HCT116 (cell line): ENCODE results near the gene TAOK3. TPM values are rescaled to one million over a fixed set of nuclear protein-coding genes. Genes with fewer than 3 reads are reported as not detected.
"Not testable (repeated sequence)": the region's sequence is repeated elsewhere in the genome, so short reads cannot be mapped to it uniquely, and the experiment has no call there.

Experiments
- ATAC-seq: fragments of 200-7000 bp; cut with Tn5 transposase; 2 replicates; pipeline ENCODE4 v1.9.1; 2020; ENCODE audit warnings: mild to moderate bottlenecking, moderate library complexity
- BruUV-seq: library from RNA; stranded (reverse); fragments of 400-500 nt; replicated peaks from 2 replicates; lab custom pipeline; 2021; lab: Mats Ljungman, UMichigan
- CTCF ChIA-PET: fragments of 300-600 bp; sonication (Branson Sonifier 250); formaldehyde crosslinking; loops from one replicate; lab custom pipeline; 2021; ENCODE audit warnings: antibody characterized with exemption; lab: Charles Lee
- POLR2A ChIA-PET: fragments of 300-600, 350-600 bp; sonication (Branson Sonifier 250); formaldehyde crosslinking; loops from one replicate; lab custom pipeline; 2021; ENCODE audit warnings: antibody characterized with exemption; lab: Charles Lee
- RAD21 ChIA-PET, 2 experiments: fragments of 300-600 bp; sonication (Branson Sonifier 250); formaldehyde crosslinking; loops; one replicate each; lab custom pipeline; 2023; ENCODE audit warnings: low total read pairs in 2 of 2; ENCODE audit not compliant: uncharacterized antibody in 2 of 2, unreplicated experiment in 2 of 2, low non-redundant PET in 1 of 2; lab: Charles Lee
- DNase-seq: peaks from one replicate; pipeline ENCODE4 v3.0.0-alpha.2; 2010; ENCODE audit warnings: low read depth, low spot score
- H2AFZ ChIP-seq: fragments of 200-600 bp; shearing (Covaris generic), sonication (generic); 2 replicates; pipeline ENCODE4 v1.6.1; 2017; ENCODE audit warnings: low read depth, mixed run types, mixed read lengths, antibody characterized with exemption, low read length; ENCODE audit not compliant: poor library complexity, severe bottlenecking
- H3K27ac ChIP-seq: 2 replicates; pipeline ENCODE4 v1.5.1; 2012; ENCODE audit warnings: low read depth, low read length
- H3K27me3 ChIP-seq: fragments of 200-600 bp; sonication (generic); 2 replicates; pipeline ENCODE4 v1.6.1; 2016; ENCODE audit warnings: mixed run types, low read length, mixed read lengths; ENCODE audit not compliant: insufficient read depth
- H3K36me3 ChIP-seq, 2 experiments: fragments of 200-500 bp in 1 of 2; fragments of 200-600 bp in 1 of 2; sonication (Bioruptor generic) in 1 of 2; sonication (generic) in 1 of 2; 2 replicates each; pipeline versions ENCODE4 v1.5.1 to v1.6.1; 2014 to 2016; ENCODE audit warnings: low read length in 2 of 2, inconsistent platforms in 1 of 2, mixed read lengths in 1 of 2, mixed run types in 1 of 2; ENCODE audit not compliant: insufficient read depth in 2 of 2, control insufficient read depth in 1 of 2
- H3K4me1 ChIP-seq, 2 experiments: fragments of 200-600 bp in 1 of 2; sonication (generic) in 1 of 2; 2 replicates each; pipeline versions ENCODE4 v1.5.1 to v1.6.1; 2012 to 2017; ENCODE audit warnings: low read length in 2 of 2, inconsistent platforms in 1 of 2, mild to moderate bottlenecking in 1 of 2, mixed read lengths in 1 of 2, mixed run types in 1 of 2, moderate library complexity in 1 of 2; ENCODE audit not compliant: insufficient read depth in 2 of 2, control insufficient read depth in 1 of 2
- H3K4me2 ChIP-seq: fragments of 200-600 bp; sonication (generic); 2 replicates; pipeline ENCODE4 v1.6.1; 2017; ENCODE audit warnings: mixed run types, low read length, mixed read lengths
- H3K4me3 ChIP-seq, 2 experiments: fragments of 200-600 bp in 1 of 2; sonication (generic) in 1 of 2; replicated peaks in 1 of 2; 2 replicates each; pipeline ENCODE4 v1.5.1; 2011 to 2016; ENCODE audit warnings: low read length in 2 of 2, control low read depth in 1 of 2, low read depth in 1 of 2, mild to moderate bottlenecking in 1 of 2, mixed read lengths in 1 of 2, mixed run types in 1 of 2
- H3K79me2 ChIP-seq: fragments of 200-600 bp; sonication (generic); 2 replicates; pipeline ENCODE4 v1.6.1; 2017; ENCODE audit warnings: mild to moderate bottlenecking, mixed run types, low read length, moderate library complexity, mixed read lengths; ENCODE audit not compliant: insufficient read depth
- H3K9ac ChIP-seq: fragments of 200-600 bp; sonication (generic); 2 replicates; pipeline ENCODE4 v1.6.1; 2016; ENCODE audit warnings: low read length, mixed read lengths
- H3K9me2 ChIP-seq: fragments of 200-600 bp; sonication (generic), shearing (Covaris generic); 2 replicates; pipeline ENCODE4 v1.6.1; 2017; ENCODE audit warnings: mixed run types, mild to moderate bottlenecking, moderate library complexity; ENCODE audit not compliant: insufficient read depth
- H3K9me3 ChIP-seq, 2 experiments: fragments of 200-500 bp in 1 of 2; fragments of 200-600 bp in 1 of 2; sonication (Bioruptor generic) in 1 of 2; sonication (generic) in 1 of 2; 2 replicates each; pipeline ENCODE4 v1.6.1; 2014 to 2017; ENCODE audit warnings: low read length in 2 of 2, mixed read lengths in 2 of 2, inconsistent platforms in 1 of 2, low read depth in 1 of 2, mild to moderate bottlenecking in 1 of 2, mixed run types in 1 of 2, moderate library complexity in 1 of 2; ENCODE audit not compliant: control insufficient read depth in 1 of 2, insufficient read depth in 1 of 2
- H4K20me1 ChIP-seq: fragments of 200-600 bp; sonication (generic), shearing (Covaris generic); 2 replicates; pipeline ENCODE4 v1.6.1; 2017; ENCODE audit warnings: mixed run types, mild to moderate bottlenecking, moderate library complexity; ENCODE audit not compliant: insufficient read depth
- EGR1 ChIP-seq: IDR thresholded peaks from 2 replicates; pipeline ENCODE4 v1.6.1; 2012; ENCODE audit warnings: low read depth
- EZH2 ChIP-seq: fragments of 200-600 bp; sonication (generic); IDR thresholded peaks from 2 replicates; pipeline ENCODE4 v1.6.1; 2017; ENCODE audit warnings: antibody characterized with exemption, mixed run types
- EZH2phosphoT487 ChIP-seq: fragments of 200-600 bp; IDR thresholded peaks from 2 replicates; pipeline ENCODE4 v1.6.1; 2018; ENCODE audit warnings: antibody characterized with exemption, borderline replicate concordance
- FOSL1 ChIP-seq: IDR thresholded peaks from 2 replicates; pipeline ENCODE4 v1.6.1; 2012; ENCODE audit warnings: low read depth
- SIN3A ChIP-seq: IDR thresholded peaks from 2 replicates; pipeline ENCODE4 v1.6.1; 2012; ENCODE audit warnings: low read depth
- intact Hi-C: fragments of 100-400 bp; cut with micrococcal nuclease; formaldehyde crosslinking; loops from 2 replicates; pipeline ENCODE4 v1.10.0; 2022
- total RNA-seq: library from RNA; stranded (reverse); gene quantifications from one replicate; pipeline ENCODE4 v1.2.1, GENCODE V29; 2021; ENCODE audit not compliant: unreplicated experiment
- TF ChIP-seq, protein P1 (sequence below): IDR thresholded peaks from 2 replicates; pipeline ENCODE4 v1.6.1; 2011; ENCODE audit warnings: mild to moderate bottlenecking, low read length, moderate library complexity; ENCODE audit not compliant: insufficient replicate concordance; ENCODE audit errors: extremely low read depth
- TF ChIP-seq, protein P2 (sequence below), 3 experiments: fragments of 200-600 bp in 1 of 3; sonication (generic) in 1 of 3; IDR thresholded peaks in 2 of 3; conservative IDR thresholded peaks in 1 of 3; 2 replicates each; pipeline ENCODE4 v1.5.1; 2012 to 2017; ENCODE audit warnings: low read depth in 2 of 3, low read length in 2 of 3, antibody characterized with exemption in 1 of 3, borderline replicate concordance in 1 of 3, control low read depth in 1 of 3, mild to moderate bottlenecking in 1 of 3, mixed read lengths in 1 of 3, mixed run types in 1 of 3, moderate library complexity in 1 of 3; ENCODE audit not compliant: insufficient read depth in 1 of 3

Gene TAOK3
- total RNA-seq, 1 experiment from 2014 or later = 10.5 TPM

DNA sequence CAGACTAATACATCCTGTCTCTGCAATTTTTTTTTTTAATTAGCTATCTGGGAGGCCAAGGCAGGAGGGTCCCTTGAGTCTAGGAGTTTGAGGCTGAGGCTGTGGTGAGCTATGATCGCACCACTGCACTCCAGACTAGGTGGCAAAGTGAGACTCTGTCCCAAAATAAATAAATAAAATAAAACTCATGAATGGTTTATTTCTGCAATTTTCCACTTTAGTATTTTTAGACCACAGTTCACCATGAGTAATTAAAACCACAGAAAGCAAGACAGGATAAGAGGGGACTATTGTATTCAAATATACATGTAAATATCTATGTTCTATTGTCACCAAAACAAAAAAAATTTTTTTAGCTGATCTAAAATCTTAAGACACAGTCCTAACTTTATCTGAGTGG lies 17.8 kb downstream of the TAOK3 start:
- DNase-seq (no peak), ATAC-seq (no peak)
- intact Hi-C loops = no loop called here
- no peaks in the 10 kb centered on the region for H3K27me3 ChIP-seq
- TF ChIP-seq, protein P1, sequence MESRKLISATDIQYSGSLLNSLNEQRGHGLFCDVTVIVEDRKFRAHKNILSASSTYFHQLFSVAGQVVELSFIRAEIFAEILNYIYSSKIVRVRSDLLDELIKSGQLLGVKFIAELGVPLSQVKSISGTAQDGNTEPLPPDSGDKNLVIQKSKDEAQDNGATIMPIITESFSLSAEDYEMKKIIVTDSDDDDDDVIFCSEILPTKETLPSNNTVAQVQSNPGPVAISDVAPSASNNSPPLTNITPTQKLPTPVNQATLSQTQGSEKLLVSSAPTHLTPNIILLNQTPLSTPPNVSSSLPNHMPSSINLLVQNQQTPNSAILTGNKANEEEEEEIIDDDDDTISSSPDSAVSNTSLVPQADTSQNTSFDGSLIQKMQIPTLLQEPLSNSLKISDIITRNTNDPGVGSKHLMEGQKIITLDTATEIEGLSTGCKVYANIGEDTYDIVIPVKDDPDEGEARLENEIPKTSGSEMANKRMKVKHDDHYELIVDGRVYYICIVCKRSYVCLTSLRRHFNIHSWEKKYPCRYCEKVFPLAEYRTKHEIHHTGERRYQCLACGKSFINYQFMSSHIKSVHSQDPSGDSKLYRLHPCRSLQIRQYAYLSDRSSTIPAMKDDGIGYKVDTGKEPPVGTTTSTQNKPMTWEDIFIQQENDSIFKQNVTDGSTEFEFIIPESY = no peak
- no peak for TF ChIP-seq EZH2phosphoT487
- no peak for TF ChIP-seq FOSL1
- TF ChIP-seq EGR1 = no peak
- no peak for TF ChIP-seq EZH2
- TF ChIP-seq SIN3A = no peak
- TF ChIP-seq, protein P2, sequence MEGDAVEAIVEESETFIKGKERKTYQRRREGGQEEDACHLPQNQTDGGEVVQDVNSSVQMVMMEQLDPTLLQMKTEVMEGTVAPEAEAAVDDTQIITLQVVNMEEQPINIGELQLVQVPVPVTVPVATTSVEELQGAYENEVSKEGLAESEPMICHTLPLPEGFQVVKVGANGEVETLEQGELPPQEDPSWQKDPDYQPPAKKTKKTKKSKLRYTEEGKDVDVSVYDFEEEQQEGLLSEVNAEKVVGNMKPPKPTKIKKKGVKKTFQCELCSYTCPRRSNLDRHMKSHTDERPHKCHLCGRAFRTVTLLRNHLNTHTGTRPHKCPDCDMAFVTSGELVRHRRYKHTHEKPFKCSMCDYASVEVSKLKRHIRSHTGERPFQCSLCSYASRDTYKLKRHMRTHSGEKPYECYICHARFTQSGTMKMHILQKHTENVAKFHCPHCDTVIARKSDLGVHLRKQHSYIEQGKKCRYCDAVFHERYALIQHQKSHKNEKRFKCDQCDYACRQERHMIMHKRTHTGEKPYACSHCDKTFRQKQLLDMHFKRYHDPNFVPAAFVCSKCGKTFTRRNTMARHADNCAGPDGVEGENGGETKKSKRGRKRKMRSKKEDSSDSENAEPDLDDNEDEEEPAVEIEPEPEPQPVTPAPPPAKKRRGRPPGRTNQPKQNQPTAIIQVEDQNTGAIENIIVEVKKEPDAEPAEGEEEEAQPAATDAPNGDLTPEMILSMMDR (IDR thresholded peaks at IDR 0.05 in 2 of 3, conservative IDR thresholded peaks at IDR 0.05 in 1 of 3; ENCODE audit: borderline replicate concordance in 1 of 3, insufficient read depth in 1 of 3, low read depth in 2 of 3, low read length in 2 of 3) = no peak
- no peaks in the 10 kb centered on the region for H3K9me3 ChIP-seq
- ChIA-PET POLR2A (no interaction called here), RAD21 (no interaction called here), CTCF (interaction anchor here (1.0 kb wide), 1 partner anchor 234 kb away, joined by 3 read pairs; no protein-coding TSS in a partner anchor)
- no TSS peak for BruUV-seq
- H3K9ac ChIP-seq = no peak overlapping the region
- H3K9me2 ChIP-seq = no peaks in the 10 kb centered on the region
- no peak overlapping the region for H3K4me3 ChIP-seq
- no peak overlapping the region for H3K27ac ChIP-seq
- H3K4me2 ChIP-seq = no peak overlapping the region
- H2AFZ ChIP-seq = no peak overlapping the region
- no peaks in the 10 kb centered on the region for H3K36me3 ChIP-seq
- H3K4me1 ChIP-seq = peaks cover 13 to 21% of the 10 kb centered on the region in 2 experiments
- H4K20me1 ChIP-seq = no peaks in the 10 kb centered on the region
- H3K79me2 ChIP-seq = no peaks in the 10 kb centered on the region

DNA sequence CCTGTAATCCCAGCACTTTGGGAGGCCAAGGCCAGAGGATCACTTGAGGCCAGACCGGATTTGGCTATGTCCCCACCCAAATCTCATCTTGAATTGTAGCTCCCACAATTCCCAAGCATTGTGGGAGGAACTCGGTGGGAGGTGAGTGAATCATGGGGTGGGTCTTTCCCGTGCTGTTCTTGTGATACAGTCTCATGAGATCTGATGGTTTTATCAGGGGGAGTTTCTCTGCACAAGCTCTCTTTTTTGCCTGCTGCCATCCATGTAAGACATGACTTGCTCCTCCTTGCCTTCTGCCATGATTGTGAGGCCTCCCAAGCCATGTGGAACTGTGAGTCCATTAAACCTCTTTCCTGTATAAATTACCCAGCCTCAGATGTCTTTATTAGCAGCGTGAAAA lies 18.2 kb downstream of the TAOK3 start:
- H3K9me2 ChIP-seq = not testable (repeated sequence)

More for the DNA sequence above, 18.2 kb downstream of the TAOK3 start:
- CTCF ChIA-PET = interaction anchor here (1.0 kb wide), 1 partner anchor 233 kb away, joined by 3 read pairs; no protein-coding TSS in a partner anchor
- H3K9me3 ChIP-seq, H3K4me2 ChIP-seq, H4K20me1 ChIP-seq, ATAC-seq, H3K9ac ChIP-seq, H3K36me3 ChIP-seq, H3K27me3 ChIP-seq, H3K79me2 ChIP-seq, intact Hi-C loops, RAD21 ChIA-PET, BruUV-seq, H3K4me3 ChIP-seq, POLR2A ChIA-PET, H3K27ac ChIP-seq, H2AFZ ChIP-seq, DNase-seq: not testable (repeated sequence)
- peaks cover 13 to 21% of the 10 kb centered on the region in 2 experiments for H3K4me1 ChIP-seq
